H1 (cell line): ENCODE results near the gene SULT6B1. TPM values are rescaled to one million over a fixed set of nuclear protein-coding genes. Genes with fewer than 3 reads are reported as not detected.

ENCODE experiments used
- CTCF ChIA-PET: fragments of 300-600 bp; sonication (Branson Sonifier 250); formaldehyde crosslinking; loops from one replicate; lab custom pipeline; 2021; ENCODE audit not compliant: partially characterized antibody; lab: Charles Lee
- POLR2A ChIA-PET: fragments of 300-600 bp; sonication (Branson Sonifier 250); formaldehyde crosslinking; loops from one replicate; lab custom pipeline; 2021; ENCODE audit warnings: inconsistent platforms; ENCODE audit not compliant: partially characterized antibody; lab: Charles Lee
- DNase-seq, 2 experiments: peaks; one replicate each; pipeline versions ENCODE4 v3.0.0 to v3.0.0-alpha.2; 2010 to 2022; ENCODE audit warnings: low spot score in 2 of 2, low read depth in 1 of 2, mixed read lengths in 1 of 2
- FAIRE-seq: peaks from 2 replicates; lab custom pipeline; 2011; peaks lifted over from hg19 to GRCh38; lab: Jason Lieb, UNC
- H2AFZ ChIP-seq: 2 replicates; pipeline ENCODE4 v1.8.1; 2012; ENCODE audit warnings: low read length, inconsistent platforms
- H2AK5ac ChIP-seq: 2 replicates; pipeline ENCODE4 v1.6.1; 2013; ENCODE audit warnings: low read depth, low read length
- H2BK120ac ChIP-seq: replicated peaks from 2 replicates; pipeline ENCODE3; 2013; ENCODE audit warnings: low read depth, low read length, inconsistent platforms
- H2BK12ac ChIP-seq: 2 replicates; pipeline ENCODE4 v1.6.1; 2013; ENCODE audit warnings: low read depth, low read length
- H2BK15ac ChIP-seq: 2 replicates; pipeline ENCODE4 v1.6.1; 2013; ENCODE audit warnings: low read length
- H2BK20ac ChIP-seq: 2 replicates; pipeline ENCODE4 v1.6.1; 2013; ENCODE audit warnings: low read length
- H2BK5ac ChIP-seq: 2 replicates; pipeline ENCODE4 v1.6.1; 2013; ENCODE audit warnings: low read depth, low read length
- H3K14ac ChIP-seq: 2 replicates; pipeline ENCODE4 v1.6.1; 2013; ENCODE audit warnings: inconsistent platforms; ENCODE audit not compliant: insufficient read length
- H3K18ac ChIP-seq: 2 replicates; pipeline ENCODE4 v1.6.1; 2013; ENCODE audit warnings: low read length; ENCODE audit errors: extremely low read depth
- H3K23ac ChIP-seq: 2 replicates; pipeline ENCODE4 v1.6.1; 2013; ENCODE audit warnings: inconsistent platforms; ENCODE audit not compliant: insufficient read length
- H3K23me2 ChIP-seq: 2 replicates; pipeline ENCODE4 v1.6.1; 2013; ENCODE audit warnings: low read depth, low read length
- H3K27ac ChIP-seq: 2 replicates; pipeline ENCODE4 v1.6.1; 2011; ENCODE audit warnings: low read depth, low read length, inconsistent platforms
- H3K27me3 ChIP-seq, 4 experiments: replicated peaks in 1 of 4; 1 replicate in 1 of 4; 2 replicates in 3 of 4; pipeline versions ENCODE4 v1.6.1 to v1.8.1; 2011 to 2013; ENCODE audit warnings: low read length in 3 of 4, mild to moderate bottlenecking in 3 of 4, inconsistent platforms in 2 of 4, mixed read lengths in 2 of 4, moderate library complexity in 1 of 4; ENCODE audit not compliant: control insufficient read depth in 3 of 4, insufficient read depth in 3 of 4; ENCODE audit errors: extremely low read depth in 1 of 4
- H3K36me3 ChIP-seq, 4 experiments: 2 replicates each; pipeline versions ENCODE4 v1.6.1 to v1.8.1; 2011 to 2013; ENCODE audit warnings: mild to moderate bottlenecking in 4 of 4, low read length in 3 of 4, moderate library complexity in 2 of 4, control low read depth in 1 of 4, inconsistent platforms in 1 of 4; ENCODE audit not compliant: insufficient read depth in 4 of 4, control insufficient read depth in 2 of 4
- H3K4ac ChIP-seq: replicated peaks from 2 replicates; pipeline ENCODE3; 2013; ENCODE audit warnings: low read length, low read depth, mixed read lengths, inconsistent platforms; ENCODE audit not compliant: insufficient read length
- H3K4me1 ChIP-seq, 4 experiments: replicated peaks in 1 of 4; 1 replicate in 1 of 4; 2 replicates in 3 of 4; pipeline versions ENCODE4 v1.6.1 to v1.8.1; 2011 to 2013; ENCODE audit warnings: low read length in 3 of 4, inconsistent platforms in 2 of 4, mixed read lengths in 1 of 4; ENCODE audit not compliant: insufficient read depth in 4 of 4, control insufficient read depth in 3 of 4
- H3K4me2 ChIP-seq, 2 experiments: 2 replicates each; pipeline versions ENCODE4 v1.6.1 to v1.8.1; 2011 to 2013; ENCODE audit warnings: low read depth in 2 of 2, low read length in 2 of 2, control low read depth in 1 of 2, inconsistent platforms in 1 of 2, mild to moderate bottlenecking in 1 of 2; ENCODE audit not compliant: insufficient read depth in 1 of 2
- H3K4me3 ChIP-seq, 4 experiments: fragments of 200-600, 300-600 bp in 1 of 4; sonication (generic), shearing (Covaris generic), sonication (Bioruptor Twin) in 1 of 4; 2 replicates each; pipeline versions ENCODE4 v1.5.1 to v1.8.1; 2011 to 2016; ENCODE audit warnings: low read length in 4 of 4, low read depth in 3 of 4, control low read depth in 2 of 4, inconsistent platforms in 2 of 4, mild to moderate bottlenecking in 2 of 4, mixed read lengths in 1 of 4, moderate library complexity in 1 of 4; ENCODE audit not compliant: insufficient read depth in 2 of 4; ENCODE audit errors: extremely low read depth in 1 of 4
- H3K56ac ChIP-seq: replicated peaks from 2 replicates; pipeline ENCODE3; 2013; ENCODE audit warnings: low read depth, mild to moderate bottlenecking, mixed read lengths, low read length, inconsistent platforms; ENCODE audit not compliant: insufficient read length
- H3K79me1 ChIP-seq: 2 replicates; pipeline ENCODE4 v1.6.1; 2013; ENCODE audit warnings: low read depth, low read length, control low read depth
- H3K79me2 ChIP-seq, 2 experiments: 2 replicates each; pipeline versions ENCODE4 v1.6.1 to v1.8.1; 2012 to 2013; ENCODE audit warnings: low read length in 2 of 2, mild to moderate bottlenecking in 2 of 2, inconsistent platforms in 1 of 2; ENCODE audit not compliant: insufficient read depth in 2 of 2, control insufficient read depth in 1 of 2
- H3K9ac ChIP-seq, 4 experiments: replicated peaks in 1 of 4; 1 replicate in 1 of 4; 2 replicates in 3 of 4; pipeline versions ENCODE4 v1.6.1 to v1.8.1; 2011 to 2013; ENCODE audit warnings: low read depth in 3 of 4, low read length in 3 of 4, control low read depth in 2 of 4, mild to moderate bottlenecking in 2 of 4, moderate library complexity in 2 of 4, inconsistent platforms in 1 of 4; ENCODE audit errors: extremely low read depth in 1 of 4
- H3K9me3 ChIP-seq, 2 experiments: 2 replicates each; pipeline versions ENCODE4 v1.6.1 to v1.8.1; 2012 to 2013; ENCODE audit warnings: mild to moderate bottlenecking in 2 of 2, moderate library complexity in 2 of 2, control low read depth in 1 of 2, inconsistent platforms in 1 of 2, low read depth in 1 of 2, low read length in 1 of 2, mixed read lengths in 1 of 2; ENCODE audit not compliant: insufficient read depth in 2 of 2
- H4K20me1 ChIP-seq, 2 experiments: replicated peaks in 1 of 2; 2 replicates each; pipeline versions ENCODE3 to v1.8.1; 2011 to 2013; ENCODE audit warnings: inconsistent platforms in 2 of 2, low read length in 2 of 2, mild to moderate bottlenecking in 1 of 2; ENCODE audit not compliant: insufficient read depth in 2 of 2, control insufficient read depth in 1 of 2
- H4K5ac ChIP-seq: 2 replicates; pipeline ENCODE4 v1.6.1; 2013; ENCODE audit warnings: low read length, low read depth, mixed read lengths, inconsistent platforms; ENCODE audit not compliant: insufficient read length
- H4K8ac ChIP-seq: 2 replicates; pipeline ENCODE4 v1.8.0; 2013; ENCODE audit warnings: mild to moderate bottlenecking, moderate library complexity, low read length, inconsistent platforms; ENCODE audit not compliant: insufficient read depth; ENCODE audit errors: extremely low read depth
- H4K91ac ChIP-seq: replicated peaks from 2 replicates; pipeline ENCODE3; 2013; ENCODE audit warnings: low read length, mixed read lengths, inconsistent platforms; ENCODE audit not compliant: insufficient read length
- ATF2 ChIP-seq: IDR thresholded peaks from 2 replicates; pipeline ENCODE4 v1.6.1; 2012; ENCODE audit warnings: low read length, inconsistent platforms
- BRCA1 ChIP-seq: IDR thresholded peaks from 2 replicates; pipeline ENCODE4 v1.6.1; 2012; ENCODE audit warnings: low read depth, low read length, improper control_type of control experiment
- CEBPB ChIP-seq: IDR thresholded peaks from 2 replicates; pipeline ENCODE4 v1.6.1; 2012; ENCODE audit warnings: low read depth, low read length
- HDAC2 ChIP-seq, 2 experiments: fragments of 300-600 bp in 1 of 2; sonication (generic) in 1 of 2; IDR thresholded peaks; 2 replicates each; pipeline ENCODE4 v1.6.1; 2011 to 2012; ENCODE audit warnings: low read depth in 2 of 2, low read length in 2 of 2, mild to moderate bottlenecking in 2 of 2, moderate library complexity in 2 of 2, borderline replicate concordance in 1 of 2, inconsistent platforms in 1 of 2
- KDM1A ChIP-seq: fragments of 200-600, 300-600 bp; sonication (generic); IDR thresholded peaks from 2 replicates; pipeline ENCODE4 v1.7.1; 2016; ENCODE audit warnings: mild to moderate bottlenecking, low read length, borderline replicate concordance
- KDM4A ChIP-seq: IDR thresholded peaks from one replicate; pipeline ENCODE4 v1.7.1; 2012; ENCODE audit warnings: low read depth, mild to moderate bottlenecking, moderate library complexity, low read length, inconsistent platforms; ENCODE audit not compliant: severe bottlenecking
- RFX5 ChIP-seq: IDR thresholded peaks from 2 replicates; pipeline ENCODE4 v1.6.1; 2011; ENCODE audit warnings: low read depth, low read length, improper control_type of control experiment, borderline replicate concordance
- SP2 ChIP-seq: IDR thresholded peaks from 2 replicates; pipeline ENCODE4 v1.6.1; 2012; ENCODE audit warnings: mild to moderate bottlenecking, low read length, inconsistent platforms
- SP4 ChIP-seq: IDR thresholded peaks from 2 replicates; pipeline ENCODE4 v1.6.1; 2012; ENCODE audit warnings: low read length, inconsistent platforms
- SUZ12 ChIP-seq: fragments of 200-600 bp; sonication (generic); IDR thresholded peaks from 2 replicates; pipeline ENCODE4 v1.6.1; 2012; ENCODE audit warnings: mild to moderate bottlenecking, inconsistent platforms, low read length, moderate library complexity, mixed read lengths
- YY1 ChIP-seq: IDR thresholded peaks from 2 replicates; pipeline ENCODE4 v1.6.1; 2011; ENCODE audit warnings: low read depth, mild to moderate bottlenecking, low read length
- WGBS, 2 experiments: shearing (Covaris generic) in 1 of 2; methylation state at CpG; one replicate each; pipeline versions ENCODE4 v1.1.6 to v1.1.7; 2013 to 2015; ENCODE audit warnings: low lambda C conversion rate in 2 of 2, mixed read lengths in 2 of 2, inconsistent platforms in 1 of 2, low coverage in 1 of 2, missing lambda C conversion rate in 1 of 2; ENCODE audit not compliant: insufficient replicate concordance in 2 of 2, insufficient coverage in 1 of 2, insufficient read length in 1 of 2; ENCODE audit errors: extremely low coverage in 1 of 2, missing lambda C conversion rate in 1 of 2; 5-methylcytosine and 5-hydroxymethylcytosine counted together
- polyA plus RNA-seq, 7 experiments: library from polyadenylated mRNA; depleted of rRNA in 3 of 7; stranded (reverse) in 5 of 7; unstranded in 2 of 7; fragments of >200 nt in 5 of 7; fragments of 200-250 nt in 2 of 7; gene quantifications; 1 replicate in 5 of 7; 2 replicates in 1 of 7; 4 replicates in 1 of 7; pipeline versions ENCODE4 v1.2.1 to v1.2.3, GENCODE V29; 2011 to 2013; ENCODE audit warnings: missing spikeins in 2 of 7, mixed read lengths in 2 of 7
- total RNA-seq: library from RNA; stranded (reverse); fragmentation: NEBNext Ultra II Directional; extraction: Animal tissue kit (Norgen Biotek cat#: 25700); gene quantifications from 2 replicates; pipeline ENCODE4 v1.2.1, GENCODE V29; 2021

Gene SULT6B1
- total and polyA plus RNA-seq, 2 of the 8 experiments (the other 6 are each of a cell fraction or from before 2014, with no cell fraction given): not detected

- H3K18ac ChIP-seq: no peak overlapping the region
- H2AFZ ChIP-seq: no peak overlapping the region
- no peak for FAIRE-seq
- ChIA-PET POLR2A (interaction anchor here (1.1 to 1.9 kb wide), 4 partner anchors 25 to 55 kb away, joined by 3 to 6 read pairs (median 4); no protein-coding TSS in a partner anchor), CTCF (interaction anchor here (0.6 to 5.6 kb wide), 34 partner anchors 9 to 413 kb away, joined by 3 to 67 read pairs (median 5); partner anchors contain the start of genes EIF2AK2 and SULT6B1)
- H3K23ac ChIP-seq: no peak overlapping the region
- no peak overlapping the region for H2BK15ac ChIP-seq
- no peaks in the 10 kb centered on the region for H3K36me3 ChIP-seq
- H3K4me2 ChIP-seq: no peak overlapping the region
- no peak overlapping the region for H2BK12ac ChIP-seq
- no peak overlapping the region for H2BK20ac ChIP-seq
- WGBS, 2 experiments: 96% methylated on average over 3 of the region's 3 CpGs; no CpG with 5 or more reads in 1 of the 2 experiments
- no peak overlapping the region for H3K4me3 ChIP-seq
- H3K4me1 ChIP-seq: no peaks in the 10 kb centered on the region
- H3K79me1 ChIP-seq: no peaks in the 10 kb centered on the region
- peaks cover 7 to 8% of the 10 kb centered on the region in 2 experiments; a peak in 3 of 4 replicates for H3K9me3 ChIP-seq
- no peak overlapping the region for H3K14ac ChIP-seq
- H3K23me2 ChIP-seq: no peaks in the 10 kb centered on the region
- H2BK5ac ChIP-seq: no peak overlapping the region
- H4K5ac ChIP-seq: no peak overlapping the region
- H3K79me2 ChIP-seq: no peaks in the 10 kb centered on the region
- no peak overlapping the region for H2AK5ac ChIP-seq
- no peak overlapping the region for H4K91ac ChIP-seq
- no peak overlapping the region for H4K8ac ChIP-seq
- no peak overlapping the region for H2BK120ac ChIP-seq
- no peaks in the 10 kb centered on the region for H3K27me3 ChIP-seq
- H3K56ac ChIP-seq: no peak overlapping the region
- no peak for TF ChIP-seq SP4
- no peak for TF ChIP-seq KDM4A
- TF ChIP-seq HDAC2 (IDR thresholded peaks at IDR 0.05; ENCODE audit: borderline replicate concordance in 1 of 2, low read depth in 2 of 2, low read length in 2 of 2): no peak
- no peak for TF ChIP-seq BRCA1
- no peak for TF ChIP-seq SP2
- no peak for TF ChIP-seq RFX5
- no peak for TF ChIP-seq CEBPB
- no peak for TF ChIP-seq SUZ12
- TF ChIP-seq YY1: no peak
- no peak for TF ChIP-seq ATF2
- TF ChIP-seq KDM1A: no peak
- no peak overlapping the region for H3K27ac ChIP-seq
- DNase-seq: no peak
- no peaks in the 10 kb centered on the region for H4K20me1 ChIP-seq
- no peak overlapping the region for H3K9ac ChIP-seq
- H3K4ac ChIP-seq: no peak overlapping the region
Measured at GRCh38 chr2:37167636-37168180, 20.8 kb downstream of the SULT6B1 start.
